Endothelial cell of umbilical vein (primary cell): Measurements from ENCODE around the gene KIAA1671. TPM values are rescaled to one million over a fixed set of nuclear protein-coding genes. Genes with fewer than 3 reads are reported as not detected.

Experiments used
- BruUV-seq: library from RNA; stranded (reverse); fragments of 400-500 nt; replicated peaks from 2 replicates; lab custom pipeline; 2021; lab: Mats Ljungman, UMichigan
- CTCF ChIA-PET: fragments of 300-600, 350-600 bp; sonication (Branson Sonifier 250); formaldehyde crosslinking; loops from one replicate; lab custom pipeline; 2021; ENCODE audit warnings: antibody characterized with exemption, inconsistent platforms; lab: Charles Lee
- POLR2A ChIA-PET: fragments of 300-600, 350-600 bp; sonication (Branson Sonifier 250); formaldehyde crosslinking; loops from one replicate; lab custom pipeline; 2021; ENCODE audit warnings: antibody characterized with exemption, inconsistent platforms; lab: Charles Lee
- DNase-seq: peaks from one replicate; pipeline ENCODE4 v3.0.0-alpha.2; 2011; ENCODE audit warnings: low read depth, low spot score
- FAIRE-seq: peaks from 2 replicates; lab custom pipeline; 2011; peaks lifted over from hg19 to GRCh38; lab: Jason Lieb, UNC
- H2AFZ ChIP-seq: 2 replicates; pipeline ENCODE4 v1.6.0; 2012; ENCODE audit warnings: low read depth, low read length, control low read depth, inconsistent platforms
- H3K27ac ChIP-seq: 2 replicates; pipeline ENCODE4 v1.5.1; 2011; ENCODE audit warnings: low read depth, mild to moderate bottlenecking, control low read depth, low read length, moderate library complexity; ENCODE audit not compliant: insufficient read depth
- H3K27me3 ChIP-seq, 2 experiments: 2 replicates each; pipeline versions ENCODE4 v1.6.0 to v1.6.1; 2011; ENCODE audit warnings: low read length in 2 of 2, mixed read lengths in 1 of 2; ENCODE audit not compliant: control insufficient read depth in 2 of 2, insufficient read depth in 2 of 2
- H3K36me3 ChIP-seq, 2 experiments: 2 replicates in 1 of 2; 3 replicates in 1 of 2; pipeline ENCODE4 v1.5.1; 2011; ENCODE audit warnings: low read length in 2 of 2, mild to moderate bottlenecking in 1 of 2, moderate library complexity in 1 of 2; ENCODE audit not compliant: control insufficient read depth in 2 of 2, insufficient read depth in 2 of 2; ENCODE audit errors: extremely low read depth in 1 of 2
- H3K4me1 ChIP-seq: 3 replicates; pipeline ENCODE4 v1.5.1; 2011; ENCODE audit warnings: mild to moderate bottlenecking, low read length; ENCODE audit not compliant: control insufficient read depth, insufficient read depth; ENCODE audit errors: extremely low read depth
- H3K4me2 ChIP-seq: 2 replicates; pipeline ENCODE4 v1.6.1; 2011; ENCODE audit warnings: low read length, control low read depth, mixed read lengths; ENCODE audit not compliant: insufficient read depth
- H3K4me3 ChIP-seq, 3 experiments: fragments of 200-600 bp in 1 of 3; sonication (generic), shearing (Covaris generic) in 1 of 3; replicated peaks in 1 of 3; 2 replicates each; pipeline ENCODE4 v1.5.1; 2011 to 2016; ENCODE audit warnings: control low read depth in 3 of 3, low read length in 3 of 3, mild to moderate bottlenecking in 2 of 3, inconsistent platforms in 1 of 3, low read depth in 1 of 3, moderate library complexity in 1 of 3; ENCODE audit not compliant: insufficient read depth in 1 of 3
- H3K79me2 ChIP-seq: 2 replicates; pipeline ENCODE4 v1.6.0; 2012; ENCODE audit warnings: low read length, inconsistent platforms; ENCODE audit not compliant: control insufficient read depth, insufficient read depth
- H3K9ac ChIP-seq: replicated peaks from 2 replicates; pipeline ENCODE3; 2011; ENCODE audit warnings: low read length, control low read depth; ENCODE audit not compliant: insufficient read depth; ENCODE audit errors: extremely low read depth
- H3K9me1 ChIP-seq: replicated peaks from 3 replicates; pipeline ENCODE4 v1.6.0; 2011; ENCODE audit warnings: mild to moderate bottlenecking, low read length; ENCODE audit not compliant: control insufficient read depth, insufficient read depth; ENCODE audit errors: extremely low read depth
- H3K9me3 ChIP-seq: replicated peaks from 2 replicates; pipeline ENCODE4 v1.5.1; 2012; ENCODE audit warnings: low read length, inconsistent platforms; ENCODE audit not compliant: control insufficient read depth, insufficient read depth
- H4K20me1 ChIP-seq: replicated peaks from 2 replicates; pipeline ENCODE3; 2011; ENCODE audit warnings: mild to moderate bottlenecking, low read length; ENCODE audit not compliant: control insufficient read depth, insufficient read depth; ENCODE audit errors: extremely low read depth
- CTCF ChIP-seq, 2 donors: IDR thresholded peaks; 1 replicate in 1 of 2; 2 replicates in 1 of 2; pipeline ENCODE4 v1.5.1; 2011; ENCODE audit warnings: low read length in 2 of 2, mild to moderate bottlenecking in 2 of 2, moderate library complexity in 2 of 2, control low read depth in 1 of 2, inconsistent platforms in 1 of 2, low read depth in 1 of 2; ENCODE audit not compliant: insufficient read depth in 1 of 2; ENCODE audit errors: extremely low read depth in 1 of 2
- EZH2 ChIP-seq: IDR thresholded peaks from 2 replicates; pipeline ENCODE4 v1.6.1; 2012; ENCODE audit warnings: borderline replicate concordance, low read depth, mild to moderate bottlenecking, moderate library complexity, low read length, inconsistent platforms; ENCODE audit not compliant: severe bottlenecking
- FOS ChIP-seq: IDR thresholded peaks from 2 replicates; pipeline ENCODE4 v1.6.1; 2011; ENCODE audit warnings: mild to moderate bottlenecking, low read length, moderate library complexity, borderline replicate concordance; ENCODE audit not compliant: insufficient read depth
- GATA2 ChIP-seq: IDR thresholded peaks from 2 replicates; pipeline ENCODE4 v1.7.0; 2011; ENCODE audit warnings: low read depth, mild to moderate bottlenecking, moderate library complexity, mixed read lengths, low read length; ENCODE audit not compliant: insufficient read length, insufficient read depth
- JUN ChIP-seq: IDR thresholded peaks from 2 replicates; pipeline ENCODE4 v1.6.1; 2011; ENCODE audit warnings: borderline replicate concordance, low read depth; ENCODE audit not compliant: insufficient read length, insufficient read depth
- MAX ChIP-seq: IDR thresholded peaks from 2 replicates; pipeline ENCODE4 v1.6.1; 2011; ENCODE audit not compliant: insufficient read depth, insufficient read length
- MYC ChIP-seq: IDR thresholded peaks from one replicate; pipeline ENCODE4 v1.6.1; 2011; ENCODE audit warnings: mild to moderate bottlenecking, low read depth, low read length
- POLR2A ChIP-seq: IDR thresholded peaks from 2 replicates; pipeline ENCODE4 v1.6.1; 2012; ENCODE audit warnings: low read depth, mild to moderate bottlenecking, control low read depth, low read length
- POLR2AphosphoS5 ChIP-seq: IDR thresholded peaks from 2 replicates; pipeline ENCODE4 v1.6.1; 2012; ENCODE audit warnings: low read depth, mild to moderate bottlenecking, control low read depth, low read length, moderate library complexity; ENCODE audit not compliant: insufficient read depth
- dilution Hi-C: fragments of 300-500 bp; cut with MboI; formaldehyde crosslinking; loops from one replicate; pipeline ENCODE4 v1.15.0; 2019; ENCODE audit warnings: low sequenced_read_pairs; ENCODE audit not compliant: extremely low pct_ligation_motif_present
- intact Hi-C: fragments of 100-400 bp; cut with micrococcal nuclease; formaldehyde crosslinking; loops from one replicate; pipeline ENCODE4 v1.10.0; 2022
- polyA plus RNA-seq, 4 experiments: library from polyadenylated mRNA; depleted of rRNA in 3 of 4; stranded (reverse) in 3 of 4; unstranded in 1 of 4; fragments of >200 nt; gene quantifications; 2 replicates each; pipeline versions ENCODE4 v1.2.1 to v1.2.3, GENCODE V29; 2011 to 2012; ENCODE audit warnings: missing spikeins in 1 of 4
- total RNA-seq: library from RNA; stranded (reverse); gene quantifications from 2 replicates; pipeline ENCODE4 v1.2.3, GENCODE V29; 2021

Gene KIAA1671
- total and polyA plus RNA-seq, 2 donors (not counting 3 experiments of a cell fraction or from before 2014, with no cell fraction given): 23.1 to 85.1 TPM

GRCh38 chr22:25161017-25161915 is 208.8 kb downstream of the KIAA1671 start:
- no TSS peak for BruUV-seq
- H3K27me3 ChIP-seq: no peaks in the 10 kb centered on the region
- no peaks in the 10 kb centered on the region for H3K9me3 ChIP-seq
- DNase-seq (no peak), FAIRE-seq (no peak)
- CTCF ChIA-PET: interaction anchor here (1.0 kb wide), 1 partner anchor 41 kb away, joined by 5 read pairs; no protein-coding TSS in a partner anchor
- H3K4me3 ChIP-seq: no peak overlapping the region
- TF ChIP-seq MYC: no peak
- TF ChIP-seq POLR2AphosphoS5: no peak
- TF ChIP-seq FOS: no peak
- TF ChIP-seq CTCF (IDR thresholded peaks at IDR 0.05; ENCODE audit: extremely low read depth in 1 of 2, insufficient read depth in 1 of 2, low read depth in 1 of 2, low read length in 2 of 2): no peak
- TF ChIP-seq GATA2: no peak
- no peak for TF ChIP-seq POLR2A
- no peak for TF ChIP-seq EZH2
- no peak for TF ChIP-seq JUN
- no peak for TF ChIP-seq MAX
- no peaks in the 10 kb centered on the region for H3K9me1 ChIP-seq
- no peaks in the 10 kb centered on the region for H3K79me2 ChIP-seq
- POLR2A ChIA-PET: no interaction called here
- intact Hi-C loops: no loop called here
- H3K9ac ChIP-seq: no peak overlapping the region
- no peaks in the 10 kb centered on the region for H3K4me1 ChIP-seq
- H2AFZ ChIP-seq: no peak overlapping the region
- no peak overlapping the region for H3K27ac ChIP-seq
- no peaks in the 10 kb centered on the region for H4K20me1 ChIP-seq
- dilution Hi-C loops: no loop called here
- H3K36me3 ChIP-seq: peaks cover 0 to 4% of the 10 kb centered on the region in 2 experiments
- H3K4me2 ChIP-seq: no peak overlapping the region
